Lower leg skin (tissue), 3 donors: ENCODE data around the gene TOR4A.

ENCODE experiments used
- POLR2A ChIP-seq, 2 donors: fragments of 450-650 bp; IDR thresholded peaks; one replicate each; pipeline ENCODE4 v1.6.1; 2016 to 2017; ENCODE audit warnings: antibody characterized with exemption in 2 of 2, mild to moderate bottlenecking in 1 of 2, moderate library complexity in 1 of 2
- TF ChIP-seq, protein P1 (sequence below), 3 donors: fragments of 450-650 bp; IDR thresholded peaks; one replicate each; pipeline ENCODE4 v1.5.1; 2016; ENCODE audit warnings: antibody characterized with exemption in 3 of 3, mild to moderate bottlenecking in 3 of 3, moderate library complexity in 2 of 3

DNA sequence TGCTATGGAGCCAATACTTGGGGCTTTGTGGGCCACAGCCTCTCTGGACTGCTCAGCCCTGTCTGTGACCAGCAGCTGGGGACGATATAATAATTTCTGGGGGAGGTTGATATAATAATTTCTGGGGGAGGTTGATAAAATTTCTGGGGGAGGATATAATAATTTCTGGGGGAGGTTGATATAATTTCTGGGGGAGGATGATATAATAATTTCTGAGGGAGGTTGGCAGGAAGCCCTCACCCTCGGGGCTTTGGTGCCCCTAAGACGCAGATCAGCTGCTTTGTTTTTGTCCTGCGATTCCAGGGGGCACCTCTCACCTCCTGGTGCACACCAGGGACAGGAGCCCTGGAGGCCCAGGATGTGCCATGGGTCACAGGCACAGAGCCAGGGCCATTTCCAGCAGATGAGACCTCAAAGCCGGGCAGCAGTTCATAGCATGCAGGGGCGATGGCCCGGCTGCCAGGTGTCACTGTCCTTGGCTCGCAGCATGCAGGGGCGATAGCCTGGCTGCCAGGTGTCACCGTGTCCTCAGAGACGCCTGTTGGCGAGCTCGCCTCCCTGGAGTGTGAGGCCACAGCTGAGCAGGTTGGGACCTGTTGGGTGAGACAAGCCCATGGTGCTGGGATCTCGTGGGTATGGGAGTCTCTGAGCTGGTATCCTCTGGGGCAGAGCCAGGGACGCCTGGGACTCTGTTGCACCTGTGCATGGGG, 3.8 kb upstream of the TOR4A start:
- TF ChIP-seq POLR2A (IDR thresholded peaks at IDR 0.05): no peak
- TF ChIP-seq, protein P1, sequence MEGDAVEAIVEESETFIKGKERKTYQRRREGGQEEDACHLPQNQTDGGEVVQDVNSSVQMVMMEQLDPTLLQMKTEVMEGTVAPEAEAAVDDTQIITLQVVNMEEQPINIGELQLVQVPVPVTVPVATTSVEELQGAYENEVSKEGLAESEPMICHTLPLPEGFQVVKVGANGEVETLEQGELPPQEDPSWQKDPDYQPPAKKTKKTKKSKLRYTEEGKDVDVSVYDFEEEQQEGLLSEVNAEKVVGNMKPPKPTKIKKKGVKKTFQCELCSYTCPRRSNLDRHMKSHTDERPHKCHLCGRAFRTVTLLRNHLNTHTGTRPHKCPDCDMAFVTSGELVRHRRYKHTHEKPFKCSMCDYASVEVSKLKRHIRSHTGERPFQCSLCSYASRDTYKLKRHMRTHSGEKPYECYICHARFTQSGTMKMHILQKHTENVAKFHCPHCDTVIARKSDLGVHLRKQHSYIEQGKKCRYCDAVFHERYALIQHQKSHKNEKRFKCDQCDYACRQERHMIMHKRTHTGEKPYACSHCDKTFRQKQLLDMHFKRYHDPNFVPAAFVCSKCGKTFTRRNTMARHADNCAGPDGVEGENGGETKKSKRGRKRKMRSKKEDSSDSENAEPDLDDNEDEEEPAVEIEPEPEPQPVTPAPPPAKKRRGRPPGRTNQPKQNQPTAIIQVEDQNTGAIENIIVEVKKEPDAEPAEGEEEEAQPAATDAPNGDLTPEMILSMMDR (IDR thresholded peaks at IDR 0.05): no peak
